Gastrocnemius medialis (tissue), 4 donors: ENCODE measurements around the gene MCF2L. TPM values are rescaled to one million over a fixed set of nuclear protein-coding genes. Genes with fewer than 3 reads are reported as not detected.
A peak's percentile ranks its signal among the peaks of the same experiment; 100 is the strongest.

Source experiments
- ATAC-seq, 2 donors: fragments of 150-250 bp; one replicate each; pipeline ENCODE4 v1.9.1; 2016
- DNase-seq, 2 donors: peaks; one replicate each; pipeline ENCODE4 v3.0.0-alpha.2; 2019
- H3K27ac ChIP-seq, 4 donors: fragments of 200-600 bp; sonication (generic); 1 replicate in 1 of 4; 2 replicates in 3 of 4; pipeline ENCODE4 v1.5.1; 2016 to 2018; ENCODE audit warnings: mild to moderate bottlenecking in 2 of 4, moderate library complexity in 1 of 4
- H3K27me3 ChIP-seq, 3 donors: fragments of 200-600 bp; sonication (generic) in 2 of 3; 1 replicate in 1 of 3; 2 replicates in 2 of 3; pipeline versions ENCODE4 v1.5.1 to v1.6.0; 2016 to 2019; ENCODE audit warnings: mild to moderate bottlenecking in 1 of 3, moderate library complexity in 1 of 3
- H3K36me3 ChIP-seq, 2 donors: fragments of 200-600 bp; sonication (generic) in 1 of 2; one replicate each; pipeline ENCODE4 v1.5.1; 2017 to 2018
- H3K4me1 ChIP-seq, 2 donors: fragments of 200-600 bp; sonication (generic) in 1 of 2; one replicate each; pipeline ENCODE4 v1.5.1; 2016 to 2017; ENCODE audit warnings: mild to moderate bottlenecking in 2 of 2
- H3K4me3 ChIP-seq, 4 donors: fragments of 200-600 bp; sonication (generic) in 3 of 4; 1 replicate in 1 of 4; 2 replicates in 3 of 4; pipeline ENCODE4 v1.5.1; 2016 to 2019; ENCODE audit warnings: mild to moderate bottlenecking in 2 of 4
- H3K9me3 ChIP-seq, 3 donors: fragments of 200-600 bp; sonication (generic) in 2 of 3; 1 replicate in 1 of 3; 2 replicates in 2 of 3; pipeline ENCODE4 v1.5.1; 2016 to 2019
- POLR2A ChIP-seq, 2 donors: fragments of 450-650 bp; IDR thresholded peaks; one replicate each; pipeline ENCODE4 v1.6.1; 2017; ENCODE audit warnings: antibody characterized with exemption in 2 of 2, mild to moderate bottlenecking in 2 of 2, moderate library complexity in 2 of 2
- in situ Hi-C, 4 donors: fragments of 200-750 bp; cut with MboI; loops; one replicate each; pipeline versions ENCODE4 v1.15.0 to v1.8.0; 2017; ENCODE audit warnings: low sequenced_read_pairs in 4 of 4
- intact Hi-C: fragments of 100-400 bp; cut with DNase I; formaldehyde crosslinking; loops from one replicate; pipeline ENCODE4 v1.15.1; 2023; ENCODE audit warnings: low total_unique reads
- total RNA-seq, 4 donors: library from RNA; depleted of rRNA; stranded (reverse); fragments of >200 nt; gene quantifications; one replicate each; pipeline versions ENCODE4 v1.1.0 to v1.2.3, GENCODE V29; 2016
- TF ChIP-seq, protein P1 (sequence below), 5 experiments: fragments of 450-650 bp in 3 of 5; fragments of 200-600 bp in 2 of 5; sonication (generic) in 2 of 5; IDR thresholded peaks in 4 of 5; conservative IDR thresholded peaks in 1 of 5; 1 replicate in 4 of 5; 2 replicates in 1 of 5; pipeline ENCODE4 v1.5.1; 2016 to 2019; ENCODE audit warnings: antibody characterized with exemption in 5 of 5, mild to moderate bottlenecking in 3 of 5, moderate library complexity in 3 of 5

The MCF2L gene
- total RNA-seq, 4 donors from 2014 or later: 16.1 to 21.2 (median 19.4) TPM

GRCh38 chr13:112942689-112943308 is 26.2 kb upstream of the MCF2L start:
- H3K9me3 ChIP-seq: no peaks in the 10 kb centered on the region

GRCh38 chr13:112943309-112944125 is 25.5 kb upstream of the MCF2L start:
- Histone ChIP-seq H3K4me1 (peaks cover 3 to 7% of the 10 kb centered on the region in 2 donors), H3K27me3 (peaks cover 0 to 16% (median 9%) of the 10 kb centered on the region in 3 donors), H3K36me3 (no peaks in the 10 kb centered on the region), H3K9me3 (no peaks in the 10 kb centered on the region), H3K27ac (peak overlapping the region in 3 of 4 donors; percentile 55 to 69 (median 59)), H3K4me3 (peak overlapping the region; percentile 49 to 62 (median 52))
- in situ Hi-C loops: loop anchor here in 3 of 4 donors (10.0 to 25.0 kb wide), 3 partner anchors 441 to 451 kb away; no protein-coding TSS in a partner anchor
- DNase-seq (no peak), ATAC-seq (peak; percentile 38 to 46)
- intact Hi-C loops: loop anchor here (2.0 to 10.0 kb wide), 3 partner anchors 94 to 1859 kb away; no protein-coding TSS in a partner anchor
- TF ChIP-seq POLR2A (IDR thresholded peaks at IDR 0.05): peak in 1 of 2 donors; percentile 46
- TF ChIP-seq, protein P1, sequence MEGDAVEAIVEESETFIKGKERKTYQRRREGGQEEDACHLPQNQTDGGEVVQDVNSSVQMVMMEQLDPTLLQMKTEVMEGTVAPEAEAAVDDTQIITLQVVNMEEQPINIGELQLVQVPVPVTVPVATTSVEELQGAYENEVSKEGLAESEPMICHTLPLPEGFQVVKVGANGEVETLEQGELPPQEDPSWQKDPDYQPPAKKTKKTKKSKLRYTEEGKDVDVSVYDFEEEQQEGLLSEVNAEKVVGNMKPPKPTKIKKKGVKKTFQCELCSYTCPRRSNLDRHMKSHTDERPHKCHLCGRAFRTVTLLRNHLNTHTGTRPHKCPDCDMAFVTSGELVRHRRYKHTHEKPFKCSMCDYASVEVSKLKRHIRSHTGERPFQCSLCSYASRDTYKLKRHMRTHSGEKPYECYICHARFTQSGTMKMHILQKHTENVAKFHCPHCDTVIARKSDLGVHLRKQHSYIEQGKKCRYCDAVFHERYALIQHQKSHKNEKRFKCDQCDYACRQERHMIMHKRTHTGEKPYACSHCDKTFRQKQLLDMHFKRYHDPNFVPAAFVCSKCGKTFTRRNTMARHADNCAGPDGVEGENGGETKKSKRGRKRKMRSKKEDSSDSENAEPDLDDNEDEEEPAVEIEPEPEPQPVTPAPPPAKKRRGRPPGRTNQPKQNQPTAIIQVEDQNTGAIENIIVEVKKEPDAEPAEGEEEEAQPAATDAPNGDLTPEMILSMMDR (IDR thresholded peaks at IDR 0.05 in 4 of 5, conservative IDR thresholded peaks at IDR 0.05 in 1 of 5): no peak

More at GRCh38 chr13:112942689-112943308, 26.2 kb upstream of the MCF2L start:
- Histone ChIP-seq H3K27me3 (peaks cover 0 to 16% (median 9%) of the 10 kb centered on the region in 3 donors), H3K27ac (peak overlapping the region in 2 of 4 donors; percentile 36 to 69), H3K4me3 (peak overlapping the region; percentile 49 to 62 (median 52)), H3K36me3 (no peaks in the 10 kb centered on the region), H3K4me1 (peaks cover 3 to 7% of the 10 kb centered on the region in 2 donors)
- ATAC-seq: peak; percentile 95 to 97
- no peak for TF ChIP-seq POLR2A (IDR thresholded peaks at IDR 0.05)
- TF ChIP-seq, protein P1 (IDR thresholded peaks at IDR 0.05 in 4 of 5, conservative IDR thresholded peaks at IDR 0.05 in 1 of 5): peak; percentile 69 to 96 (median 82)
- intact Hi-C loops: loop anchor here (2.0 to 10.0 kb wide), 3 partner anchors 95 to 1858 kb away; no protein-coding TSS in a partner anchor
- in situ Hi-C loops: loop anchor here in 3 of 4 donors (10.0 to 25.0 kb wide), 3 partner anchors 442 to 452 kb away; no protein-coding TSS in a partner anchor
- DNase-seq: peak; percentile 82 to 89

GRCh38 chr13:112947796-112948195 is 21.2 kb upstream of the MCF2L start:
- in situ Hi-C loops: loop anchor here in 3 of 4 donors (10.0 to 25.0 kb wide), 3 partner anchors 437 to 447 kb away; no protein-coding TSS in a partner anchor
- intact Hi-C loops: loop anchor here (10.0 kb wide), 1 partner anchor 1863 kb away; no protein-coding TSS in a partner anchor

GRCh38 chr13:112951674-112952371 is 17.2 kb upstream of the MCF2L start:
- ATAC-seq (no peak), DNase-seq (no peak)
- no peaks in the 10 kb centered on the region for H3K36me3 ChIP-seq
- in situ Hi-C loops: no loop called here
- H3K9me3 ChIP-seq: no peaks in the 10 kb centered on the region
- TF ChIP-seq POLR2A (IDR thresholded peaks at IDR 0.05): no peak
- TF ChIP-seq, protein P1 (IDR thresholded peaks at IDR 0.05 in 4 of 5, conservative IDR thresholded peaks at IDR 0.05 in 1 of 5): no peak
- no peaks in the 10 kb centered on the region for H3K4me1 ChIP-seq
- H3K27ac ChIP-seq: no peak overlapping the region
- intact Hi-C loops: no loop called here
- H3K4me3 ChIP-seq: no peak overlapping the region
- peaks cover 0 to 8% (median 0%) of the 10 kb centered on the region in 3 donors for H3K27me3 ChIP-seq

More at GRCh38 chr13:112947796-112948195, 21.2 kb upstream of the MCF2L start:
- no peak for ATAC-seq
- H3K9me3 ChIP-seq: no peaks in the 10 kb centered on the region
- H3K4me3 ChIP-seq: no peak overlapping the region
- TF ChIP-seq, protein P1 (IDR thresholded peaks at IDR 0.05 in 4 of 5, conservative IDR thresholded peaks at IDR 0.05 in 1 of 5): no peak
- no peak for TF ChIP-seq POLR2A (IDR thresholded peaks at IDR 0.05)
- H3K4me1 ChIP-seq: peaks cover 3 to 4% of the 10 kb centered on the region in 2 donors
- no peak for DNase-seq
- no peak overlapping the region for H3K27ac ChIP-seq
- H3K27me3 ChIP-seq: peaks cover 0 to 17% (median 16%) of the 10 kb centered on the region in 3 donors
- H3K36me3 ChIP-seq: no peaks in the 10 kb centered on the region
